GM03348 (cell line): Measurements from ENCODE around the gene DPYSL3.

ENCODE experiments used
- DNase-seq: peaks from one replicate; pipeline ENCODE4 v3.0.0; 2012; ENCODE audit warnings: low spot score

The DPYSL3 gene

DNA sequence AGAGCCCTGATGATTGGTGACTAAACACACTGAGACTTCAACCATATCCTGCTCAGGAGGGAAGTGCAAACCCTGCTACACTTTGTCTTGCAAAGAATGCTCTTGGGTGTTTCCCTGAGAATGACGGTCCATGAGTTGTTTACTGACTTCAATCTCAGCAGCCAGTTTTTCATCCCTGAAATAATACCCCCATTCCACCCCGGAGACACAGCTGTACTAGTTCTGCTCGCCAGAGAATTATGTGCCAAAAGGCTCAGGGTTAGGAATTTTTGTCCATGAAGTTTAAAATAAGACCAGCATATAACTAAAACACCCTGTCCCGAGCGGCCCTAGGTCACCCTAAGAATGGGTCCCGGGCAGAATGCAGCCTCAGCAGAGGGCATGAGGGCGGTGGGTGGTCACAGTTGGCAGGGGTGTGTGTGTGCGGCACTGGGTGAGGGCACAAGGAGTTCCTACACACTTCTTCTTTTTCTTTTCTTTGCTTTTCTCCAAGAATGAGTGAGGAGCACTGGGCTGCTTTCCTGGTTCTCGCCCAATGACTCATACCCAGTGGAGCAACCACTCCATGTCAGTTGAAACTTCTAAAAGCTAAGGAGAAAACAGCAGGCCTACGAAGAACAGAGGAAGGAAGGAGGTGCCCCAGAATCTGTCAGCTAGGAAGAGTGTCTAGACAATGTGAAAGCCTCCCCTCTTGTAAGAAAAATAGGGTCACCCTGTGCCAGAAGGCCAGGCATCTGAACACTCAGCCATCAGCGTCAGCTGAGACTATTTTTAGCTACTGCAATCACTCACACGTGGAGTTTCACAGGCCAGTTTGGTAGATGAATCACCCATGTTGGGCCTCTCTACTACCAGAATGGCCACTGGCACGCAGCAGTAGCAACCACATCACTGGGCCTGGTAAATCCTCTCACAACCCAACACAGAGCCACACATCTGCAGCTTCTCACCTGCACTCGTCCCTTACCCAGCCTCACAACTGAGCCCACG lies 105.9 kb downstream of the DPYSL3 start:
- DNase-seq = peak; percentile 85

DNA sequence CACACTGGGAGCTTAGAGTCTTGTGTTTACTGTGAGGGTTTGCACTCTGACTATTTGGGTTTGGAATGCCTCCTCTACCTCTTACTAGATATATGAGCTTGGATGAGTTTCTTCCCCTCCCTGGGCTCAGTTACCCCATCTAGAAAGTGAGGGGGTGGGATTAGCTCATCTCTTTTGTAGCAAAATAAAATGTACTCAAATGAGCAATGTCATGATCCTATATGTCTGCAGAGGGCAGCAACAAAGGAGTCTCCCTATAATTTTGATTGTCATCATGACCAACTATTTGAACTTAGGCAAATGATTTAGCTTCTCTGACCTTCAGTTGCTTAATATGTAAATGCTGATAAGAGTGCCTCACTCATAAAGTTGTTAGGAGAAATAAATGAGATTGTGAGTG lies 109.0 kb downstream of the DPYSL3 start:
- no peak for DNase-seq

DNA sequence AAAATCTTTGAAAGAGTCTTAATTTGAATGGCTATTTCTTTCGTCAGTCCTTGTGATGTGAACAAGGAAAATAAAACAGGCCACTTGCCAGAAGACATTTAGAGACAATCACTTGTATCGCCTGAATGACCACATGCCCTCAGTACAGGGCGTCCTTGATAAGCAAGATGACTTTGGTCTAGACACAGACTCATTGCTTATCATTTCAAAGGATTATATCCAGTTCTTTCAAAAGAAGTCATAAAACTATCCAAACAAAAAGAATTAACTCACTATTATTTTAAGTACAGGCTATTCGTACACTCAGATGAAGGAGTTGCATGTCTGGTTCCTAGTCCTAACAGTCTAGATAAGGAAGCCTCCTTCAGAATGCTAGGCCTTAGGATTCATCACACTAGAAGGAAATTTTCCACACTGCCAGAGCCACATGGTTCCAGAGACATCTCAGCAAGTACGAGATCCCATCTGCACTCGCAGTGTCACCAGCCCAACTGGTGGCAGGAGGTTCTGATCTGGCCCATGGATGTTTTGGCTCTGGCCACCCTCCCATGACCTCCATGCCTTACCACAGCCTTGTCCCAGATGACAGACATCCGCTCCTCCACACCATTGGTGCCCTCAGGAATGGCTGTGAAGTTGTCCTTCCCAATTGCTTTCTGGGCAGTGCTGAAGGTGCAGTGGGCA lies 109.6 kb downstream of the DPYSL3 start:
- DNase-seq = no peak

DNA sequence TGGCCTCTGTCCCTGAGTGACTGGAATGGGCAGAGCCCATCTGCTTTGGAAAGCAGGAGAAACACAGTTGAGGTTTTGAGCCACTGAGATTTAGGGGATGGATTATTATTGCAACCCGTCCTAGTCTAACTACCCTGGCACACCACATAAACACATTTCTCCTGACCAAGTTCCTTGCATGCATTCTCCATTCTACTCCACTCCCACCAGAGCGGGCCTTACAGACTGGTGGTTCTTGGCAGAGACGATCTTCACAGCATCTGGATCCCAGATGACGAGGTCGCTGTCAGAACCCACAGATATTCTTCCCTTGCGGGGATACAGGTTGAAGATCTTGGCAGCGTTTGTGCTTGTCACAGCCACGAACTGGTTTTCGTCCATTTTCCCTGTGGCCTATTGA lies 111.0 kb downstream of the DPYSL3 start:
- peak; percentile 66 for DNase-seq

DNA sequence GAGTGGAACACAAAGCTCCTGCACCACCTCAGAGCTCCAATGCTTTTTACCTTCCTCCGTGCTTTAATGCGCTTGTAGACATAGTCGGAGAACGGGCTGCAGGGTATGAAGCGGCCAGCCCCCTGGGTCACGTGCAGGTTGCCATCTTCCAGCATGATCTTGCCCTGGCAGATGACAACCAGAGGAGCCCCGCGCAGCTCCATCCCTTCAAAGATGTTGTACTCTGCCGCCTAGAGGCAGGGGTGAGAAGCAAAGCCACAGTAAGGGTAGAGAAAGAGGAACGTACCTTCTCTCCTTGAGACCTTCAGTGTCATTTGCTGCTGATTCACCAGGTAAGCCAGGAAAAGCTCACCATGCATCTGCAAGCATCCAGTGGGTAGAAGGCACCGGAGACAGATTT lies 112.3 kb downstream of the DPYSL3 start:
- no peak for DNase-seq

DNA sequence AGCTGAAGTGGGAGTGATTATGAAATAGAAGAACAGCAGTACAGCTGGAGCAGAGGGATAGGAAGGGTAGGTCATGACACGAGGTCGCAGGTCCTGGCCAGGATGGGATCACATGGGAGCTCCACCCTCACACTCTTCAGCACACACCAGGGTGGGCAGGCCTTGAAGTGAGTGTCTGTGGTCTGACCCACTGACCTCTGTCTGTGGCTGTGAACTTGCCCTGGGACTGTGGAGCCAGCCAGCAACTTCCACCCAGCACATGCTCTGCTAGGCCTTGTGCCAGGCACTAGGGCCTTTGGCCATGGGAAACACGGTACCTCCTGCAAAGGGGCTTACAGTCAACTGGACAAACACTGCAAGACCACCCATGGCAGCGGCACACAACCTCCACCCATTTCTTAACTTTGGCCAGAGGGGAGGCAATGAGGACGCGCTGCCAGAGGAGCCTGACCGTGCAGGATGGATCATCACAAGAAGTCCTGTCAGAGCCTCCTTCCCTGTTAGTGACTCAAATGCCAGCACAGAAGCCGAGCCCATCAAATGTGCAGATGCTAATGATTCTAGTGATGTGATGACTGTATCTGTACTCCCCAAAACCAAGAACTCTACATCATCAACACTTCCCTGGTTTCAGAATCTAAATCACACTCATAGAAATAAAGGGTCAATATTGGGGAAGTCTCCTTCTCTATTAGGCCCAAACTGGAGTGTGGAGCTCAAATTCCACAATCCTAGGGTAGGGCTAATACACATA lies 113.6 kb downstream of the DPYSL3 start:
- no peak for DNase-seq

DNA sequence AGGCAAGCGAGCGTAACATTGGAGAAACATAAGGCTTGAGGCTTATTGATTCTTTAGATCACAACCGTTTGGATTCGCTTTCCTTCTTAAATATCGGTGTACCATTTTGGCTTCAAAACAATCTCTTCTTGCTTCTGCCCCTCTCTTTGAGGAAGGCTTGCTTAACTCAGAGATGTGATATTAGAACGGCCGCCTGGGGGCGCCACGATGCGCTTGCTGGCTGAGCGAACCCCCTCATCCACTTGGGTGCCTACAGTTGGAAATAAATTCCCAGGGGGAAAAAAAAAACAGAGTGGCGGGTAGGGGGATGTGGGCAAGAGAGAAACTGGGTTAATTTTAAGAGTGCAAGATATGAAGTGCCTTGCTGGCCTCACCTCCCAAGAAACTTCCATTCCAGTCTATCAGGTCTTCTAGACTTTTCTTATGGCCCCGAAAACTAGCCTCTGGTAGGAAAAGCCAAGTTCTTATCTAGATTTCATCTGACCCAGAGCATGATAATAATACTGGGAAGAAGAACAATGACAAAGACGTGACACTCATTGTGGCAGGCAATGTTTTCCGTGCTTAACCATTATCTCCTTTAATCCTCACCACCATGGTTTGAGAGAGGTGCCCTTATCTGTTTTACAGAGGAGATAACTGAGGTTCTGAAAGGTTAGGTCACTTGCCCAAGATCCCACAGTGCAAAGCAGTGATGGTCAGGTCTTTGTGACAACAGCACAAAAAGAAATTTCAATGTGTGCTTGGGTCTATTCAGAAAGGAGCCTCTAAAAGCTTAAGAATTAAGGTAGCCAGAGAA lies 115.8 kb downstream of the DPYSL3 start:
- DNase-seq = no peak

DNA sequence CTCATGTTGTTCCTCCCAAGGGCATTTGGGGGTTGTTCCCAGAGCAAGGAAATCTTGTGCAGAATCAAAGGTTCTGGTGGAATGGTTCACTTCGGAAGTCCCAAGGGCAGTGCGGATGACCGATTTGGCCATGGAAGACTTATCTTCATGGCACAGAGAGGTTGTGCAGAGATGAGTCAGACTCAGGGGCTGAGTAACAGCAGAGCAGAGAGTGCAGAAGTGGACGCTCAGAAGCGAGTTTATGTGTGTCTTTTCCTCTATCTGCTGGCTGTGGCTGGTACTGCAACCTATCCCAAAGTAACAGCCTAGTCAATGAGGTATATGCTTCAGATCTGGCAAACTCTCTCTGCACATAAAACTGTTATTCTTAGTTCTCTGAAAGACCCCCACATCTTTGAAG lies 118.1 kb downstream of the DPYSL3 start:
- peak; percentile 71 for DNase-seq

DNA sequence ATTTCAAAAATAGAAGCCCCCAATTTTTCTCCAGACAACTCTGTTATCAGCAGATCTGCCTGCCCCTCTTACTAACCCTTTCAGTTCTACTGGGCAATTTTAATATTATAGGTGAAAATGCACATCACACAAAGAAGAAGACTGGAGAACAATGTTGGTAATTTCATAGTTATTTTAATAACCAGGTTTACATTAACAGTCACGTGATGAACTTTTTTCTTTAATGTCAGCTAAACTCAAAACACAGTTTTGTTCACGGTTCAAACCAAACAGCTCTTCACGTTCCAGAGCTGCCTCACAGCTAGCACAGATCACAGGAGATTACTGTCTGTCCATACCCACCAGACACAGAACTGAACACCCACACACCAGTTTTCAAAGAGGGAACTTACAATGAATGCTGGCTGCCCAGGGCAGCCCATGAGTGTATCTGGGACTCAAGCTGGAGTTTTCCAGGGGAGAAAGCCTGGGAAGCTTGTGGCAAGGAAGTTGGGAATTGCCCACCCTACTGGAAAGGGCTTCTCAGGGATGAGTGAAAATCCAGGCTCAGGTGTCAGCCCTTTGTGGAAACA lies 119.1 kb downstream of the DPYSL3 start:
- DNase-seq = no peak

DNA sequence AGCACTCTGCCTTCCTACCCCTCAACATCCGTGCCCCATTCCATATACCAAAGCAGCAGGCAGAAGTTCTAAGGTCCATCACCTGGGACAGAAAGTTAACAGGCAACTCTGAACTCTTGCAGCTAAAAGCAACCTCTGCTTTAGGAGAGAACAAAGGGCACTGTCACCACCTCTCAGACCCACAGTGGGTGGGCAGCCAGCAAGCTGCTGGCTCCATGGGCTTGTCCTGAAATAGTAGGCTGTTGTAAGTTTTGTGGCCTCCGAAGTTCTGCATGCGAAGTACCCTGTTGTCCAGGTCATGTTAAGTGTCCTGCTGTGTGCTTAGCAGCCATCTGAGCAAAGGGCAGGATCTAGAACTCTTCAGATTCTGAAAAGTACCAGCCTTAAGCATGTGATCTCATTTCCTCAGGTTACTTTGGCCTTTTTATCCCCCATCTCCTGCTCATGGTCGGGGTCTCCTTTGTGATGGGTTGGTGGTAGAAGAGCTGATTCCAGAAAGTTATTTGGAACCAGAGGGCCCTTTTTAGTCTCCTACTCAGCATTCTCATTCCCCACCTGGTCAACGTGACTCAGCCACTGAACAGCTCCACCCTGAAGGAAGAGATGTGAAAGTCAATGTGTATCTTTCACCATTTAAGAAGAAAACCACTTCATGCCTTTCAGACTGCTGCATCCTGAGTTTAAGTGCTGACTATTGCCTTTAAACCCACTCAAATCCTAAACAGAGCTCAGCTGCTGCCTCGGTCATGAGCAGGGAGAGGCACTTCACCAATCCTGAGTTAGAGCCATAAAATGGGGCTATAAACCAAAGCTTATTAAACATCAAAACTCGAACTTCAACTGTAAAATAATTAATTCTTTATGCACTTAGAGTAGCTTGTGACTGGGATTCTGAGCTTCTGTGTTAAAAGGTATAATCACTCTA lies 121.4 kb downstream of the DPYSL3 start:
- DNase-seq = no peak

DNA sequence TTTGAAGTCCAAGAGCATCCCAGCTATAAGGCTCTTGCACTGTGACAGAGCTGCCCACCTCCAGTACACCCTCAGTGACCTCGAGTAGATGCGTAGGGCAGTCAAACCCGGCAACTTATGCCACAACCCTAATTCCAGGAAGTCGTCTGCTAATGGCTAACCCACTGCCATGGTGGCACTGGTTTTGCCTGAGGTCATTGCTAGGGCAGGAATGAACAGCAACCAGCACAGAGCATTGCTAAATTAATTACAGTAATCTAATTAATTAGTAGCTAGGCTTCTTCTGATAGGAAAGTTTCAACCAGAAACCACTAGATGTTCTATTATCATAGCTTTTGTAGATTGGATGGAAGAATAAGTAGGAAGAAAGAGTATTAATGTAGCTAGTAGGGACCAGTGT lies 122.8 kb downstream of the DPYSL3 start:
- DNase-seq = no peak

DNA sequence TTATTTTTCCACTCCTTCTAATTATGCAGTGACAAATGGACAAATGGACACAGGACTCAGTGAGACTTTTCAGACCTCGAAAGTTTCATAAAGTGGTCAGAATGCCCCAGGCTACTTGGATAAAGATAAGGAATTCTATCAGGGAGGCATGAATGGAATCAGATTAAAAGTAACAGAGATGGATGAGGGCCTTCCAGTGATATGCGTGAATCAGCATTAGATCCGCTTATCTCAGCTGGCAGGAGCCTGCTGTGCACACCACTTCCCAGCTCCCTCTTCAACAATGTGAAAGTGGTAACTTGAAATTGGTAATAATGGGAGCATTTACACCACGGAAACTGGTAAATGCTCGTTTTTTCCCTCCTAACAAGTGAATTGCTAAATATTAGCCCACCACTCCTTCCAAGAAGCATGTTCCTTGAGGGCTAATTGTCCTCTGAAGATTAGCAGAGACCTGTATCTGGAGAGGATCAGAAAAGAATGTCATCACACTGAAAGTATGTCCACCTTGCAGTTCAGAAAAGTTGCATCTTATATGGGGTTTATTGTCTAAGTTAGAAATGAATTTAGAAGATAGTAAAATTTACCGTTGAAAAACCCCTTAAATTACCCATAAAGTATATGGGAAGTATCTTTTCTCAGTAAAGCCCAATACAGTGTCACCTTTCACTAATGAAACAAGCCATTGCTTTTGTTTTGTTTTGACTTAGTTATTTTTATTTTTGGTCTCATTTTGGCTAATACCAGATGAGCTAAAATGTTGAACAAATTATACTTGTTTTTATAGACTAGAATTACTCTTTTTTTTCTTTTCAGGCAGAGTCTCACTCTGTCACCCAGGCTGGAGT lies 125.3 kb downstream of the DPYSL3 start:
- DNase-seq = no peak

DNA sequence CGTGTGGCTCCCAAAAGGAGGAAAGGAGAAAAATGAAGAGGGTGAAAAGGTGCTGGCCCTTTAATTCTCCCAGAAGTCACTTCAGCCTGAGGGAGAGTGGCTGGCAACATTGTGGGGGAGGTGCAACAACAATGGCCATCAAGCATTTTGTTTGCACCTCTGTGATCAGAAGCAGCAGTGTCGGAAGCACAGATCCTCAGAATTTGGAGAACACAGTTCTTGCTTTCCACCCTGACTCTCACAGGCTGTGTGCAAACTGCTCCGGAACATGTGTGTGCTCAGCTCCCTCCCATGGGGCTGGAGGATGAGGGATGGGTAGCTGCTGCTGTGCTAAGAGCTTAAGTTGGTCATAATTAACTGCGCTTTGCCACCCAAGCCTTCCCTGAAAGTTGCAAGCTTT lies 127.1 kb downstream of the DPYSL3 start:
- peak; percentile 68 for DNase-seq

DNA sequence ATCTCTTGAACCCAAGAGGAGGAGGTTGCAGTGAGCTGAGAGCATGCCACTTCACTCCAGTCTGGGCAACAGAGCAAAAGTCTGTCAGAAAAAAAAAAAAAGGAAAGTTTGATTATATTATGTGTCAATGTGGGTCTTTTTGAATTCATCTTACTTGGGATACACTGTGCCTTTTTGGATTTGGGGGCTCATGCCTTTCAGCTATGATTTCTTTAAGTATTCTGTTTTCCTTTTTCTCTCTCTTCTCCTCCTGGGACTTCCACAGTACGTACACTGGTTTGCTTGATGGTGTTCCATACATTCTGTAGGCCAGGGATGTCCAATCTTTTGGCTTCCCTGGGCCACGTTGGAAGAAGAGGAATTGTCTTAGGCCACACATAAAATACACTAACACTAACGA lies 128.3 kb downstream of the DPYSL3 start:
- DNase-seq = no peak

DNA sequence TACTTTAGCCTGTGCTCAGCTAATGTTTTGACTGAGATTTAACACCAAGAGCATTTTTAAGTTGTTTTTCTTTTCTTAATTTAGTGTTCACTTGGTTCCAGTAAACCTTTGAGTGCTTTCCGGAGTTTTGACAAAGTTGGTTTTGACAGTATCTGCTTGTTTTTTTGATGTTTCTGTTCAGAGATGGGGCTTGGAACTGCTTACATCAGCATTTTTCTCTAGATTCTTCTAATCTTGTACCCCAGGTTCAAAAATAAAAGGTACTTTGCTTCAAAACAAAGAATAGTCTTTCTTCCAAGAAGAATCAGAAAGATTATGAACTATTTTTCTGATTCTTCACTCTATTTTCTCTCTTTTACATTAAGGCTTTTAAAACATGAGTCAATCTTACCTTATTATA lies 132.2 kb downstream of the DPYSL3 start:
- no peak for DNase-seq

DNA sequence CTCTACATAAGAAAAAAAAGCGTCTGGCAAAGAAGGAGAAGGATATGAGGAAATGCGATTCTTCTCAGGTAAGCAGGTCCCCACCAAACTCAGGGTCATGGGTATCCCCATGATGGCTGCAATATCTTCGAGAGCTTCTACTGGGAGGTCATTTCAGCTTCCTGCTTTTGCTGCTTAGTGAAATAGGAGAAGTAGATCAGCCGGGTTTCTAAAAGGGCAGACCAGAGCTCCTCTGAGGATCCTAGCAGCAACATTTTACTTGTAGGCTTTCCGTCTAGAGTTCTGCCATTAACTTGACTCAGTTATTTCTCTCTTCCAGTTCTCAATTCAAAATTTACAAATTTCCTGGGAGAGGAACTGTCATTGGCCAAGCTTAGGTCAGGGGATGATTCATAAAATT lies 134.7 kb downstream of the DPYSL3 start:
- DNase-seq = no peak

DNA sequence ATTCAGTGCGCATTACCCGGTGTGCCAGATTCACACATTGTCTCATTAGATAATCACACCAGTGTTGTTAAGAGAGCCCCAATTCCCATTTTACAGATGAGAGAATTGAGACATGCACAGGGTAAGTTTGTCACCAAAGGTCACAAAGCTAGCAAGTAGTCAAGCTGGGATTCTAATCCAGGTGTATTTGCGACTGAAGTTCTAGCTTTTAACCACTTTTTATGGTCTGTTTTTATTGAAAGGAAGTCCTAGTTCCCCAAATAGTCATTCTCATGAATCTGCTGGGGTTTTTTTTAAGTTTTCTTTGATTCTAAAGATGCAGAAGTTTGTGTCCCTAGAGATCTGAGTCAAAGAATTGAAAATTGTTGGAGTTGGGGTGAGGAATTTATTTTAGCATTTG lies 136.5 kb downstream of the DPYSL3 start:
- DNase-seq = no peak

DNA sequence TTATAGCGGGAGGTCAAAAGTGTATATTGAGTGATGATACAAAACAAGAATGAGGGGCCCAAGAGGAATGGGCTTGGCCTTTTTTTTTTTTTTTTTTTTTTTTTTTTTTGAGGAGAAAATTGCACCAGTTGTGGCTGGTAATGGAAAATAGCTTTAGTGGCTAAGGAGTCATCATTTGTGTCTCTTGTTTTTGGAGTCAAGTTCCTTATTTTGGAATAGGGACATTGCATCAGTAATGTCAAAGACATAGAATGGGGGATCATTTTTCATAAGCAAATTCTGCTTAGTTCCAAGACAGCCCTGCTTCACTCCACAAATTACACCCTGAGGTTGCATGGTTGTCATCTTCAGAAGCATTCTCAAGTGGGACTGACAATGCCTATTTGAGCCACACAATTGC lies 137.7 kb downstream of the DPYSL3 start:
- no peak for DNase-seq

DNA sequence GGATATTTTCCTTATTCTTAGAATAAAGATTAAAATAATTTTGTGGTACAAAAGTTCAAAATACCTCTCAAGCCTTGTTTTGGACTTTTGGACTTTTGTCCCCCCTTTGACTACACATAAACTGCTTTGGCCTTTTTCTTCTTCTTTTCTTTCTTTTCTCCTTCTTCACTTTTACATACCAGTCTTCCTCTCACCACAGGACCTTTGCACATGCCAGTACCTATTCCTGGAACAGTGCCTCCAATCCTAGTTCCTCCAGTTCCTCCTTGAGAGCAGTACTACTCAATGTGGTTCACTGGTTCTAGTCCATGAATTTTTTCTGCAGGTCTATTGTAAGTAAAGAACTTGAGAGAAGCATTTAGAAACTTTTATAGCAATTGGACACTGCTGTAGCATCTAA lies 138.6 kb downstream of the DPYSL3 start:
- DNase-seq = no peak
